Measurements from ENCODE around the gene TRAPPC14. TPM values are rescaled to one million over a fixed set of nuclear protein-coding genes. Genes with fewer than 3 reads are reported as not detected.
A peak's percentile ranks its signal among the peaks of the same experiment; 100 is the strongest.

Gene TRAPPC14
- total and polyA plus RNA-seq, 2 of the 13 experiments (the other 11 are each of a cell fraction or from before 2014, with no cell fraction given) = 4.7 to 9.6 TPM

DNA sequence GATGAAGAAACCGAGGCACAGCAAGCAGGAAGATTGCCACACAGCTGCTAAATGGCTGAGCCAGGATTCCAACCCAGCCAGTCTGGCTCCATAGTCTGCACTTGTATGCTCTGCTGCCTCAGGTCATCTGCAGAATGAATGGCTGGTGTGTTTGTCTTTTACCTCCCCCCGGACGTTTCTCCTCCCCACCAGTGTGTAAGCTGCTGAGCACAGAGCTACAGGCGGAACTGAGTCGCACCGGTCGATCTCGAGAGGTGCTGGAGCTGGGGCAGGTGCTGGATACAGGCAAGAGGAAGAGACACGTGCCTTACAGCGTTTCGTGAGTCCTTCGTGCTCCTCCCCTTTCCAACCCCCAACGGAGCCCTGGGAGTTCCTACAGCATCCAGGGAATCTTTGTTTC is 36.5 kb downstream of the TRAPPC14 start:
- in situ Hi-C loops (cut with HindIII; ENCODE audit: extremely low pct_ligation_motif_present, low pct_unique_long_range_greater_than_20kb) = no loop called here
- ATAC-seq (peak; percentile 62), FAIRE-seq (peak; percentile 96), DNase-seq (ENCODE audit: low spot score) (peak; percentile 90)
- intact Hi-C loops (cut with micrococcal nuclease; ENCODE audit: unreplicated experiment) = no loop called here
- H4K20me1 ChIP-seq (ENCODE audit: insufficient read depth, low read length) = no peaks in the 10 kb centered on the region
- peaks cover 59% of the 10 kb centered on the region for H3K4me1 ChIP-seq (ENCODE audit: insufficient read depth, low read length)
- no peaks in the 10 kb centered on the region; a peak in 1 of 5 replicates for H3K27me3 ChIP-seq (ENCODE audit: control insufficient read depth in 1 of 2, insufficient read depth in 2 of 2, low read length in 2 of 2)
- no peaks in the 10 kb centered on the region for H3K9me3 ChIP-seq (ENCODE audit: low read length)
- H3K9ac ChIP-seq (ENCODE audit: insufficient read depth, low read depth, low read length) = 0 out of 2 replicates have a peak overlapping the region, but pooled peaks have one; percentile 28
- peak overlapping the region in 1 of 3 experiments; percentile 38; a peak in 2 of 6 replicates for H3K4me3 ChIP-seq (replicated peaks in 1 of 3; ENCODE audit: insufficient read depth in 1 of 3, low read depth in 2 of 3, low read length in 3 of 3)
- BruUV-seq (replicated peaks) = no TSS peak
- H3K79me2 ChIP-seq (ENCODE audit: insufficient read depth, low read length) = peaks cover 13% of the 10 kb centered on the region
- CTCF ChIA-PET (ENCODE audit: low intra/inter-chr PET ratio, low total read pairs) = interaction anchor here (1.2 kb wide), 1 partner anchor 11 kb away, joined by 3 read pairs; no protein-coding TSS in a partner anchor
- H3K36me3 ChIP-seq (replicated peaks in 1 of 2; ENCODE audit: control insufficient read depth in 1 of 2, insufficient read depth in 2 of 2, low read length in 2 of 2) = no peaks in the 10 kb centered on the region
- peak overlapping the region; percentile 66 for H3K27ac ChIP-seq (ENCODE audit: extremely low read length, insufficient read depth, low read length)
- H2AFZ ChIP-seq (ENCODE audit: low read length) = no peak overlapping the region
- peak overlapping the region; percentile 66 for H3K4me2 ChIP-seq (ENCODE audit: low read depth, low read length)
- under 1% methylated on average over 13 of the region's 13 CpGs for WGBS (ENCODE audit: low lambda C conversion rate)
- POLR2A ChIA-PET = interaction anchor here (2.2 to 2.3 kb wide), 2 partner anchors 21 to 27 kb away, joined by 6 to 24 read pairs; partner anchors contain the start of genes AP4M1, LAMTOR4 and MCM7
- 0 out of 2 replicates have a peak, but pooled peaks have one; percentile 18 for TF ChIP-seq HHEX (CRISPR knock-in tag; IDR thresholded peaks at IDR 0.05)
- TF ChIP-seq ZNF564 (CRISPR knock-in tag; IDR thresholded peaks at IDR 0.05) = peak; percentile 51; the same call in 1 of the 2 replicates
- TF ChIP-seq DNMT1 (CRISPR knock-in tag; IDR thresholded peaks at IDR 0.05) = no peak
- TF ChIP-seq YEATS2 (CRISPR knock-in tag; IDR thresholded peaks at IDR 0.05; ENCODE audit: borderline replicate concordance) = peak; percentile 41; the same call in 1 of the 2 replicates
- TF ChIP-seq, protein P1, sequence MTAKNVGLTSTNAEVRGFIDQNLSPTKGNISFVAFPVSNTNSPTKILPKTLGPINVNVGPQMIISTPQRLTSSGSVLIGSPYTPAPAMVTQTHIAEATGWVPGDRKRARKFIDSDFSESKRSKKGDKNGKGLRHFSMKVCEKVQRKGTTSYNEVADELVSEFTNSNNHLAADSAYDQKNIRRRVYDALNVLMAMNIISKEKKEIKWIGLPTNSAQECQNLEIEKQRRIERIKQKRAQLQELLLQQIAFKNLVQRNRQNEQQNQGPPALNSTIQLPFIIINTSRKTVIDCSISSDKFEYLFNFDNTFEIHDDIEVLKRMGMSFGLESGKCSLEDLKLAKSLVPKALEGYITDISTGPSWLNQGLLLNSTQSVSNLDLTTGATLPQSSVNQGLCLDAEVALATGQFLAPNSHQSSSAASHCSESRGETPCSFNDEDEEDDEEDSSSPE (CRISPR knock-in tag; IDR thresholded peaks at IDR 0.05) = peak; percentile 37; the same call in 1 of the 2 replicates
- TF ChIP-seq MXI1 (IDR thresholded peaks at IDR 0.05; ENCODE audit: borderline replicate concordance, low read depth, low read length) = peak; percentile 53; the same call in 1 of the 3 replicates
- TF ChIP-seq ZBTB38 (CRISPR knock-in tag; IDR thresholded peaks at IDR 0.05) = peak; percentile 67; the same call in 1 of the 2 replicates
- TF ChIP-seq NFIC (IDR thresholded peaks at IDR 0.05; ENCODE audit: low read length) = 0 out of 2 replicates have a peak, but pooled peaks have one; percentile 24
- TF ChIP-seq, protein P2, sequence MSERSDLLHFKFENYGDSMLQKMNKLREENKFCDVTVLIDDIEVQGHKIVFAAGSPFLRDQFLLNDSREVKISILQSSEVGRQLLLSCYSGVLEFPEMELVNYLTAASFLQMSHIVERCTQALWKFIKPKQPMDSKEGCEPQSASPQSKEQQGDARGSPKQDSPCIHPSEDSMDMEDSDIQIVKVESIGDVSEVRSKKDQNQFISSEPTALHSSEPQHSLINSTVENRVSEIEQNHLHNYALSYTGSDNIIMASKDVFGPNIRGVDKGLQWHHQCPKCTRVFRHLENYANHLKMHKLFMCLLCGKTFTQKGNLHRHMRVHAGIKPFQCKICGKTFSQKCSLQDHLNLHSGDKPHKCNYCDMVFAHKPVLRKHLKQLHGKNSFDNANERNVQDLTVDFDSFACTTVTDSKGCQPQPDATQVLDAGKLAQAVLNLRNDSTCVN (CRISPR knock-in tag; IDR thresholded peaks at IDR 0.05; ENCODE audit: borderline replicate concordance) = peak; percentile 49; the same call in 1 of the 2 replicates
- TF ChIP-seq, protein P3, sequence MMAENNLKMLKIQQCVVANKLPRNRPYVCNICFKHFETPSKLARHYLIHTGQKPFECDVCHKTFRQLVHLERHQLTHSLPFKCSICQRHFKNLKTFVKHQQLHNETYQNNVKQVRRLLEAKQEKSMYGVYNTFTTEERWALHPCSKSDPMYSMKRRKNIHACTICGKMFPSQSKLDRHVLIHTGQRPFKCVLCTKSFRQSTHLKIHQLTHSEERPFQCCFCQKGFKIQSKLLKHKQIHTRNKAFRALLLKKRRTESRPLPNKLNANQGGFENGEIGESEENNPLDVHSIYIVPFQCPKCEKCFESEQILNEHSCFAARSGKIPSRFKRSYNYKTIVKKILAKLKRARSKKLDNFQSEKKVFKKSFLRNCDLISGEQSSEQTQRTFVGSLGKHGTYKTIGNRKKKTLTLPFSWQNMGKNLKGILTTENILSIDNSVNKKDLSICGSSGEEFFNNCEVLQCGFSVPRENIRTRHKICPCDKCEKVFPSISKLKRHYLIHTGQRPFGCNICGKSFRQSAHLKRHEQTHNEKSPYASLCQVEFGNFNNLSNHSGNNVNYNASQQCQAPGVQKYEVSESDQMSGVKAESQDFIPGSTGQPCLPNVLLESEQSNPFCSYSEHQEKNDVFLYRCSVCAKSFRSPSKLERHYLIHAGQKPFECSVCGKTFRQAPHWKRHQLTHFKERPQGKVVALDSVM (CRISPR knock-in tag; IDR thresholded peaks at IDR 0.05) = 0 out of 2 replicates have a peak, but pooled peaks have one; percentile 13
- no peak for TF ChIP-seq NCOR1 (IDR thresholded peaks at IDR 0.05; ENCODE audit: borderline replicate concordance, low read length)
- TF ChIP-seq ZMYM2 (CRISPR knock-in tag; IDR thresholded peaks at IDR 0.05) = peak; percentile 31; the same call in 1 of the 2 replicates
- no peak for TF ChIP-seq FOXJ3 (CRISPR knock-in tag; IDR thresholded peaks at IDR 0.05; ENCODE audit: borderline replicate concordance)
- TF ChIP-seq, protein P4, sequence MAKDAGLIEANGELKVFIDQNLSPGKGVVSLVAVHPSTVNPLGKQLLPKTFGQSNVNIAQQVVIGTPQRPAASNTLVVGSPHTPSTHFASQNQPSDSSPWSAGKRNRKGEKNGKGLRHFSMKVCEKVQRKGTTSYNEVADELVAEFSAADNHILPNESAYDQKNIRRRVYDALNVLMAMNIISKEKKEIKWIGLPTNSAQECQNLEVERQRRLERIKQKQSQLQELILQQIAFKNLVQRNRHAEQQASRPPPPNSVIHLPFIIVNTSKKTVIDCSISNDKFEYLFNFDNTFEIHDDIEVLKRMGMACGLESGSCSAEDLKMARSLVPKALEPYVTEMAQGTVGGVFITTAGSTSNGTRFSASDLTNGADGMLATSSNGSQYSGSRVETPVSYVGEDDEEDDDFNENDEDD (CRISPR knock-in tag; IDR thresholded peaks at IDR 0.05; ENCODE audit: borderline replicate concordance) = peak; percentile 78; the same call in 1 of the 2 replicates
- TF ChIP-seq, protein P5, sequence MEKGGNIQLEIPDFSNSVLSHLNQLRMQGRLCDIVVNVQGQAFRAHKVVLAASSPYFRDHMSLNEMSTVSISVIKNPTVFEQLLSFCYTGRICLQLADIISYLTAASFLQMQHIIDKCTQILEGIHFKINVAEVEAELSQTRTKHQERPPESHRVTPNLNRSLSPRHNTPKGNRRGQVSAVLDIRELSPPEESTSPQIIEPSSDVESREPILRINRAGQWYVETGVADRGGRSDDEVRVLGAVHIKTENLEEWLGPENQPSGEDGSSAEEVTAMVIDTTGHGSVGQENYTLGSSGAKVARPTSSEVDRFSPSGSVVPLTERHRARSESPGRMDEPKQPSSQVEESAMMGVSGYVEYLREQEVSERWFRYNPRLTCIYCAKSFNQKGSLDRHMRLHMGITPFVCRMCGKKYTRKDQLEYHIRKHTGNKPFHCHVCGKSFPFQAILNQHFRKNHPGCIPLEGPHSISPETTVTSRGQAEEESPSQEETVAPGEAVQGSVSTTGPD (CRISPR knock-in tag; IDR thresholded peaks at IDR 0.05) = no peak

Data from HepG2 (cell line).